GM18951 (cell line): ENCODE measurements around the gene CCBE1.

ENCODE experiments used
- POLR2A ChIP-seq: IDR thresholded peaks from 4 replicates; pipeline ENCODE4 v1.6.1; 2011; ENCODE audit warnings: mild to moderate bottlenecking; ENCODE audit not compliant: insufficient read length, insufficient read depth; ENCODE audit errors: extremely low read depth
- in situ Hi-C: fragments of 300-500 bp; cut with MboI; formaldehyde crosslinking; loops from one replicate; pipeline ENCODE4 v1.12.0; 2022; ENCODE audit warnings: low sequenced_read_pairs, mixed read lengths, inconsistent platforms; ENCODE audit not compliant: unreplicated experiment

Gene CCBE1

DNA sequence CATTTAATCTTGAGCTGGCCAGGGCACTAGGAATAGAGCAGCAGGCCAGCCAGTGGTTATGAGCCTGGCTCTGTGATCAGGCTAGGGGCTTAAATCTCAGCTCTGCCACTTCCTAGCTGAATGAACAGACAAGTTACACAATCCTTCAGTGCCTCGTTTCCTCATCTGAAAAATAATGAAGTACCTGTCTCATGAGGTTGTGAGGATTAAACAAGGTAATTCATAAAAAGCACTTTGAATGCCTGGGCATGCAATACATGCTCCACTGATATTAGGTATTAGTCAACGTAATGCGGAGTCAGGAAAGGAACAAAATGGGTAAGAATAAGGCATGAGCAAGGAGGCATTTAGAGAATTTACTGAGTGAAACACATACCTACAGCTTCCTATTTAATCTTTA is 100.2 kb downstream of the CCBE1 start:
- no peak for TF ChIP-seq POLR2A
- in situ Hi-C loops, result no loop called here

DNA sequence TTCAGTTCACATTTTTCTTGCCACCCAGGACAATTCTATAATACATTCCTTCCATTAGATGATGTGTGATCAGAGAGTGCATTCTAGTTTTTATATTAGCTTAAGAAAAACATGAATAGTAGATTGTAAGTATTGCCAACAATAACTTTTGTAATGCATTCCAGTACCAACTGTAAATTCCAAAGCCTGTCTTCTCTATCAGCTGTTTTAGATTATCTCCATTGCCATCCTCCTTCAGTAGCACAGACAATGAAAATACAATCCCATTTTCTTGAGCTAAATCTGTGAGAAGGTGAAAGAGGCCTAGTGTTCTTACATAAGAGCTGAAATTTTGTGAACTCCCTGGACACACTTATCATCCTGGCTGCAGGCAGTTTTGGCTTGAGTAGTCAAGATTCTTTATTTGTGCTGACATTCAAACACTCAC is 103.9 kb downstream of the CCBE1 start:
- in situ Hi-C loops, result no loop called here
- no peak for TF ChIP-seq POLR2A

DNA sequence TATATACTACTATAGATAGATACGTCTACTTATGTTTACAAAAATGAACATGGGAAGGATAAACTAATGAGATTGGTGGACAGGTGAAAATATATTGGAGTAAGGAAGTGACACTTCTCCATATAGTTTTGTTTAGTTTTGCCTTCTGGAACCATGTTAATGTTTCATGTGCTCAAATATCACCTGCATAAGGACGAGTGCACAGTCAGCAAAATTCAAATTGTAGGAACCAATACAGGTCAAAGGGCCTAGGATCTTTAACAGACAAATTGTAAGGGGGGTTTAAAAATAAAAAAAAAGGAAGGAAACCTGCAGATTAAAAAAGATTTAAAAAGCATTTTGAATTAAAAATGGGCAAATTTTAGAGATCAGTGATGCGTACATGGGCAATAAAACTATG is 104.6 kb downstream of the CCBE1 start:
- TF ChIP-seq POLR2A, result no peak

DNA sequence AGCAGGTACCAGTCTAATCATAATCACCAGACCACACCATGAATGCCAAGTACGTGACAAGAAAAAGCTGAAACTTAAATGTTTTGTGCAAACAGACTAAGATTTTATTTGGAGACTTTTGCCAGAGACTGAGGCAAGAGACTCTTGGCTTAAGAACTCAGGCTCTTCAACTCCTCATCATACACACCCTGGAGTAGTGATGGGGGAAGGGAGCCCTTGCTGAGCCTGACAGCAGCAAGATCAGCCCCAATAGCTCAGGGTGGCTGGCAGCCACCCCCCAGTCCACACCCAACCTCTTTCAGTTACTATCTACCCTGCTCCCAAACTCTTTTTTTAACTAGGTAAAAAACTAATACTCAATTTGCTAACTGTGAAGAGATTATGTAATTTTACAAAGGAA is 114.8 kb downstream of the CCBE1 start:
- no peak for TF ChIP-seq POLR2A
- in situ Hi-C loops, result no loop called here

More for the DNA sequence above, 104.6 kb downstream of the CCBE1 start:
- in situ Hi-C loops, result no loop called here

DNA sequence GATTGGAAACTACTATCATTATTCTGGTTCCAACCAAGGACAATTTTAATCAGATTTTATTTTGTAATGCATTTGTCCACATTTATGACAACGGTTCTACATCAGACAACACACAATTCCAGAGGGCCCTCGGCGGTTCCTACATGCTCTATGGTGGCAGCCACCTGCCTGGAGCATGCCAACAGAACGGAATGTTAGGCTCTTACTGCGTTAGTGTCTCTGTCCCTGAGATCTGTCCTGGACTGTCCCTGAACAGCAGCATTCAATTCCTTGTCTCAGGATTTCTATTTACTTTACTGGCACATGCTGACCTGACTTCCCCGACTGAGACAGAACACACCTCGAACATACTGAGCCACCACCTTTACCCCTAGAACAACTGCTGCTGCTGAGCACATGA is 117.7 kb downstream of the CCBE1 start:
- in situ Hi-C loops, result no loop called here
- TF ChIP-seq POLR2A, result no peak

DNA sequence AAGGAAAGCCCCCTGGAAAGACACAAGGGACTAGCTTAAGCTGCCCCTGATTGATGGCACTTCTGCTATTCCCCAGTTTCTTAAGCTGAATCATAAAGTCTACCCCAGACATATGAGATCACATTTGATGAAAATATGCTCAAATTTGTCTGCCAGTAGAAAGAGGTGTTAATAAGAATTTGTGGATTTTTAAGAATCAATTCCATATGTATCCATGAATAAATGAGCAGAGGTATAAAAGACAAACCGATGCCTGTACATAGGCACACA is 119.9 kb downstream of the CCBE1 start:
- TF ChIP-seq POLR2A, result no peak
- in situ Hi-C loops, result no loop called here

DNA sequence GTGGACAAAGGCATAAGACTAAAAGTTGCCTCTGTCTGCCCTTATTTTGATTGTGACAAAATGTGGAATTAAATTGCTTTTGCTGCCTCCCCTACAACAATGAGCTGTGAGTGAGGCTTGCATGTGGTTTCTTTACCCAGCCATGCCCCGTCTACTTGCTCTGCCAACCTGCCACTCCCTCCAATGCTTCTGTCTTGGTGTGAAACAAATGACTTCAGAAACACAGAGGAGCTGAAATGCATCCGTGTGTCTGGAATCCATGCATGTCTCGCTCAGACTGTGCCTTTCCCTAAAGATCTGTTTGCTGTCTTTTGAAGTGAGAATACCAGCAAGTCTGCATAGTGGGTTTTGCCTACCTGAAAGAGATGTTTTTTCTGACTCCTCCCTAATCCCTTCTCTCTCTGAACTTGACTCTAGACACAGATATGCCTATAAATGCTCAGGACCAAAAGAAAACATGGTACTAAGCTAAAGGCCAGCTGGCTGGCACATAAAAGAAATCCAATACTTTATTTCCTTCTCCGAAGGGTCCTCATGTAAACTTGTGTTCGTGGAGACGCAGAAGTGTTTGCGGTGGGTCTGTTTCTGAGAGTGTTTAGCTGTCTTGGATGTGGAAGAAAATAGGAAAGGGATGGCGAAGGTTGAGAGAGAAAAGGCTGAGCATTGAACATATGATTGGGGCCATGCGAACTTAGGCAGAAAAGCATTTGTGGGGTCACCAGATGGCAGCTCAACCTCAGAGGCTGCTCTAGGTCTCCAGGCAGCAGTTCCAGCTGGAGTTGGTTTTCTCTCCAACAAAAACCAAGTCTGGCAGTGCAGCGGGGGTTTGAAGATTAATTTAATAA is 120.5 kb downstream of the CCBE1 start:
- no peak for TF ChIP-seq POLR2A
- in situ Hi-C loops, result no loop called here

DNA sequence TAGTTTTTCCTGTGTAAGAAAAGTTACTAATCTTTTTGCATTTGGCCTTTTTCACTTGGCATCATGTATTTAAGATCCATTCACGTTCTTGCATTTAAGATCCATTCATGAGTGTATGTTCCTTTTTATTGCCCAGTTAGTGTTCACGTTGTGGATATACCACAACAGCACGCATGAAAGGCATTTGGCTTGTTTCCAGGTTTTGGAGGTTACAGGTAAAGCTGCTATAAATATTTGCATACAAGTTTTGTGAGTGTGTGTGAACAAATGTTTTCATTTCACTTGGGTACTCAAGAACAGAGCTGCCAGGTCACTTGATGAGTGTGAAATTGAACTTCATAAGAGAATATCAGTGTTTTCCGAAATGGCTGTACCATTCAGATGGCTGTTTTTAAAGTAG is 121.2 kb downstream of the CCBE1 start:
- in situ Hi-C loops, result no loop called here
- TF ChIP-seq POLR2A, result no peak

DNA sequence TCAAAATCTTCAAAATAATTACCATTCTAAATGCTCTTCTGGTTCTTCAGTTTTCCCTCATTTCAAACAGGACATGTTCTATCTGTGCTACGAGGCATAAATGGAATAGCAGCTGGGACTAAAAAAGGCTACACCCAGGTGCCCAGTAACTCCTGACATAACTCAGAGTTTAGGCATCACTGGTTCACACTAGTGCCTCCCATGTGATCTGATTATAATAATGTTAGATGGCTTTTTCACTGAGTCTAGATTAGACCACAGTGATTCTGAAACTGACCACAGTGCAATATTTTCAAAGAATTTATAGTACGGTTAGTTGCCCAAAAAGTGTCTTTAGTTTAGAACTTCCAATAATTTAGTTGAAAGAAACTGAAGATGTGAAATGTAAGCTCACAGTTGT is 123.3 kb downstream of the CCBE1 start:
- no peak for TF ChIP-seq POLR2A
- in situ Hi-C loops, result no loop called here

DNA sequence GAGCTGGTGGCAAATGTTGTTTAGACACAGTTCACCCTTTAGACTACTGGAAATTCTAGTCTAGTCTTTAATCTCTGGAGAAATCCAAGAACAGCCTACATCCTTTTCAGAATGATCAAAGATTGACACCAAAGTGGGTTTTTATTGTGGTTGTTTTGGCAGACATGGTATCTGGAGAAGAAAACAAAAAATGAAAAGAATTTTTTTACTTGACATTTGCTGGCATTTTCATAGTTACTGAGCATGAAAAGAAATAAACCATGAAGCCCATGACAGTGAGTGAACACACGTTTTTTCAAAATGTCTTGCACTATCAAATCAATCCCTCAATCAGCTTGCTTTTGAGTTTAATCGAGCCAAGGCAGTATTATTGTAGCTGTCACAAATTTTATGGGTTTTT is 125.3 kb downstream of the CCBE1 start:
- TF ChIP-seq POLR2A, result no peak
- in situ Hi-C loops, result no loop called here

DNA sequence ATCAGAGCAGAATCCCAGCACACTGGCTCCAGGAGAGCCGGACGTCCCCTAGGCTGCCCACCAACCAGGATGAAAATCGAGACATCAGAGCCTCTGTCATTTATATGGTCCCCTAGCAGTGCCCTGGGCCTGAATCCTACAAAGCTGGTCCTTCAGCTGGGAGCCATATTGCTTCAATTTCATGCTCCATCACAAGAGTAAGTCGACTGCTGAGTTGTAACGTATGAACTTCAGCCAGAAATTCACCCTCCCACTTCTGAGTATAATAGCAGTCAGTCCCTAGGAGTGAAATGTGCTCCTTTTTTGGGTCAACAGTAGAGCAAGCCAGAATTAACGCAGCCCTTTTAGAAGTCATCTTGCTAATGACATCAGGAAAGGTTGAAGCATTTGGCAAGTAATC is 126.4 kb downstream of the CCBE1 start:
- in situ Hi-C loops, result no loop called here

DNA sequence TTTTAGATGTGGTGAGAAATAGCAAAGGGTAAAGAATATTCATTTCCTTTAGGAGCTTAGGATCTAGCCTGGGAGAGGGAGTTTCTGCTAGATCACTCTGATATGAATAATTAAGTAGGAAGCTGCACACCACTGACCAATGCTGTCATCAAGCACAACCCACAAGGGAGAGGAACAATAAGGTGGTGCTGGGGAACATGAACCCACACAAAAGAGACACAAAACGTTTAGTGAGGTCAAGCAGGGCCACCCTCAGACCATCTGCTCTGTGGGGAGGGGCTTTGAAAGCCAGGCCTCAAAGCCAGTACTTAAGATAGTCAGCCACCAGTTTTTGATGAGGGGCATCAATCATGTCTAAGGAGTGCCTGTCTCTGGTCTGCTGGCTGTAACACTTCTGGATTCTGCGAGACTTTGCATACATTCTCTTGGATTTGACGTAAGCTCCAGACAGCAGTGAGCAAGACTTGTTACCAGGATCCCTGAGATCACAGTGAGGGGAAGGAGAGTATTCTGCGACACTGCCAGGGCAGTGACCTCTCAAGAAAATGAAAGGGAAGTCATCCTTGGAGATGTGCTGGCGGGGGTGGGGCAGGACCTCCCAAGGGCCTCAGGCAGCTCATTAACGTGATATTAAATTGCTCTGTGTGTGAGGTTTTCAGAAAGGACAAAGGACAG is 127.0 kb downstream of the CCBE1 start:
- no peak for TF ChIP-seq POLR2A
- in situ Hi-C loops, result no loop called here

More for the DNA sequence above, 126.4 kb downstream of the CCBE1 start:
- TF ChIP-seq POLR2A, result no peak

DNA sequence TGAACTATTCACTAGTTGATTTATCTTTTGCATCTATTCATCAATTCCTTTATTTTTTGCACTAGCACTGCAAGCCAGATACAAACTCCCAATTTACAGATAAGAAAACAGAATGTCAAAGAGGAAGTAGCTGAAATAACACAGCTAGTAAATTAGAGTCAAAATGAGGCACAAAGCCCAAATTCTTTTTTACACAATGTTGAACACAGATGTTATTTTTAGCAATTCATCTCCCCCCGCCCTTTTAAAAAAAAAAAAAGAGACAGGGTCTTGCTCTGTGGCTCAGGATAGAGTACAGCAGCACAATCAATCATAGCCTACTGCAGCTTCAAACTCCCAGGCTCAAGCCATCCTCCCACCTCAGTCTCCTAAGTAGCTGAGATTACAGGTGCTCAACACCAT is 127.8 kb downstream of the CCBE1 start:
- TF ChIP-seq POLR2A, result no peak
- in situ Hi-C loops, result no loop called here

DNA sequence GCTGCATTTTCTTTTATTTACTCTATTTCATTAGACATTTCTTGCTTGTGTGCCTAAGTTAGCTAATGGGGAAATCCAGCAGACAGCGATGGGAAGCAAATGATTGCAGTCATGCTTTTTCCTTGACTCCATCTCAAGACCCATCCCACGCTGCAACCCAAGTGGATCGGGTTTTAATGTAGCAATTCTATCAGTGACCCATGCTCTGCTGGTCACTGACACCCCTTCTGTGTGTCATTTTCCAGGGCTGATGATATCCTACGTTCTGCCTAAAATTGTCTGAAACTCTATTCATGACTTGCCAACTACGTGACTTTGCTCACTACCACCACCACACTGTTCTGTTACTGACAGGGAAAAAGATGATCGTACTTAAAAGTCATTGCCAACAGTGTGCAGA is 129.8 kb downstream of the CCBE1 start:
- no peak for TF ChIP-seq POLR2A
- in situ Hi-C loops, result no loop called here
